GM19099 (cell line): ENCODE results near the gene SLIT3.

Experiments
- POLR2A ChIP-seq: IDR thresholded peaks from 3 replicates; pipeline ENCODE4 v1.6.1; 2011; ENCODE audit warnings: low read depth; ENCODE audit not compliant: insufficient read length; ENCODE audit errors: extremely low read depth

The SLIT3 gene

DNA sequence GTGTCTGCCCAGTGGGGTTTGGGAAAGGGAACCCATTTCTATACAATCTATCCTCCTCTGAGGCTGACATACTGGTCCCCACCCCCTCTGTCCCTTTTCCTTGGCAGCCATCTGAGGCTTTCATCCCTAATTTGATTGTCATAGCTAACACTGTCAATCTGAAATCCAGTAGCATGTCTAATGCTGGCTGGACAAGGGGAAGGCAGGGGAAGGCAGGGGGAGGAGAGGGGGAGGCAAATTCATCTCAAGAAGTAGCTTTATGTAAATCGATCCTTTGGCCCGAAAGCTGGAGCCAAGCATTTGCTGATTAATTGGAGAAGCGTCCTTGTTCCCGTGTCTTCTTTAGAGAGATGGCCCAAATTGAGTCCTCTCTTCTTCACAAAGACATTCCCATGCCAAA, 407.7 kb downstream of the SLIT3 start:
- no peak for TF ChIP-seq POLR2A

DNA sequence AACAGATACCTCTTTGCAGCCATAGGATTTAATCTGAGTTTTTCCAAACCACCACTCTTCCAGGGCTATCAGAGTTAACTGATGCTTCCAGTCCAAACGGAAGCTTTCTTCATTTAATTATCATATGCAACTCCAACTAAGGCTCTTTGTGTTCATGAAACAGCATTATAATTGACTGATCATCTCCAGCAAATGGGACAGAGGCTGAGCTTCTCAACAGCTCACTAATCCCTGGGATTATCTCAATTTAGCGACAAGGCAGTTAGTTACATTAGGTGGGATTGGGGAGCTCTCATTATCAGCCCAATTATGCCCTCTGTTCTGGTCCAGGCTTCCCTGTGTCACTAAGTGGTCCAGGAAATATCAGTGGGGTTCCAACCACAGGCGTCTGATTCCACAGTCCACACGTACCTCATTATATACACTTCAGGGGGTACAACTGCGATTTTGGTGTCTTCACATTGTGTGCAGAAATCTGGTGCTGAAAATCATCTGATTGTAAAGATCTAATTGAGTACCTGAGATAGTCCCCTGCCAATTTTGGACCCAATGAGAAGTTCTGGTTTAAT, 408.2 kb downstream of the SLIT3 start:
- TF ChIP-seq POLR2A, result no peak

DNA sequence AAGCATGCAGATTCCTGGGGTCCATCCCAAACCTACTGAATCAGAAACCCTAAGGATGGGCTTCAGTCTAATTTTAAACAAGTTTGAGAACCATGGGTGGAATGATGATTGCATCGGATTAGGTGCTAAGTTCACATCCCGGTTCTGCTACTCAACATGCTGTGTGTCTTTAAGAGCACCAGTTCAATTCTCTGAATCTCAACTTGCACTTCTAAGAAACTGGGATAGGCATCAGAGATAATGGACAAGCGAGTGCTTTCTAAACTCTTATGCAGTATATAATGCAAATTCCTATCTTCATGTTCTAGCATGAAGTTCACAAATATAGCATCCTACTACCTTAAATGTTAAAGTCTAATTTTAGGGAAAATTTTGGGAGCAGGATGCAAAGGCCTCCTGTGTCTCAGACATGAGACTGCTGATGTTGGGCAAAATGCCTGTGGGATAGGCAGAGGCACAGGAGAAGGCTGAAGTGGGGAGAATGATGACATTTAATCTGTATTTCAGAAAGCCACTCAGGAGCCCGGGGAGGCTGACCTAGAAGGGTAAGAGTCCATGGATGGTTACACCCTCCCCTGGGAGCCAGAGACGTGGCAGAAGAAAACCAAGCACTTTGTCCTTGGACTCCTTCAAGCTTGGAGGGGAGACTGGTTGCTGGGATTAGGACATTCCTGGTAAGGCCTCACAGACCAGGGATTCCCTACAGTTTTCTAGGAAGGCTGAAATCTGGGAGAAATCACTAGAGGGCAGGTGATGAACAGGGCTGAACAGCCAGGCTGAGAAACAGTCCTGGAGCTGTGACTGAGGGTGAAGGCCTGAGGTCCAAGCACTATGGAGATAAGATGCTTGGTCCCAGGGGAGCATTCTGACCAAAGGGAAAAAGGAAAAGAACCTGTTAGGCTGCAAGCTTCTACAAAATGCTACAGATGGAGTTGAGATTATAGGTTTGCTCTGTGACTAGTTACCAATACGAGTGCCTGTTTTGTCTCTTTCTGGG, 409.8 kb downstream of the SLIT3 start:
- no peak for TF ChIP-seq POLR2A

DNA sequence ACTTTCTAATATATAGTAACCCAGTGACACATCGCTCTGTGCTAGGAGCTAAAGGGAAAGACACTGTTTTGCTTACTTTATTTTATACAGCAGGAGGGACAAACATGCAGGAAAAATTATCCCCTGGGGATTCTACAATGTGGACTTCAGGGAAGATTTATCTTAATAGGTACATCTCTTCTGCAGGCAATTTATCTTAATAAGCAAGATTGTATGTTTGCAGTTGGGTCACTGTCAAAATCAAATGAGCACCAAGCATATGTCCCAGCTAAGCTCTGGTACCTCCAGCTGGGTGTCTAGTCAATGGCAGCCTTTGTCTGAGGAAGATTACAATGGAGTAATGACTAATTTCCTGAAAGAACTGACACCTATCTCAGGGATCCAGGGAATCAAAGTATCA, 411.9 kb downstream of the SLIT3 start:
- TF ChIP-seq POLR2A, result no peak

DNA sequence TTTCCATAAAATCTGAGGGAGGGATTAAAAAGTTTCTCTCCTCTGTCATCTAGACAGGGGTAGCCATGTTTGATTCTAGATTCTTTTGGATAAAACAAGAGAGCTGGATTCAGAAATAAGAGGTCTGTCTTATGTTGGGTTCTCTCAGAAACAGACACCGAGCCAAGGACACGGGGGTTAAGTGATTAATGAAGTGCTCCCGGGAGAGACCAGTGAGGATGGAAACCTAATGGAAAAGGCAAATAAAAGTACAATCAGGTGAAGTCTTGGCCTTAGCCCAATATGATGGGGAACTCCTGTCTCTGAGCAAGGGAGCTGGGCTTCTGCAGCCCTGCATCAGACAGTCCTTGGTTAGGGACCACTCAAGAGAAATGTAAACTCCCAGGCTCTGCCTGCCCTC, 413.0 kb downstream of the SLIT3 start:
- no peak for TF ChIP-seq POLR2A

DNA sequence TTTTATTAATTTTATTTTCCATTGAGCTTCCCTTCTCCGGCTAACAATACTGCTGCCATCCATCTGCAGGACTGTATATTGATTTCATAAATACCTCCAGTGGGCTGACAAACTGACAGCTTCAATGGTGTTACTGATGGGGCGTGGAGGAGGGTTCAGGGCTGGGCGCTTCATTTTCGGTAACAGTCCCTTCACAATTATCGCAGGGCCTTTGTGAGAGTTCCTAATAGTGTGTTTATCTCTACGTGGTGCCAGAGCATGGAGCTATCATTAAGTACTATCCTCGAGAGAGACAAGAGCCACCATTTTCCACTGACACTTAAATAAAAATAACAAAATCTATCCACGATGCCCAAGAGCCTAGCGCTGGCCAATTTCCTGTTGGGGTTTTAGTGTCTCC, 414.8 kb downstream of the SLIT3 start:
- TF ChIP-seq POLR2A, result no peak

DNA sequence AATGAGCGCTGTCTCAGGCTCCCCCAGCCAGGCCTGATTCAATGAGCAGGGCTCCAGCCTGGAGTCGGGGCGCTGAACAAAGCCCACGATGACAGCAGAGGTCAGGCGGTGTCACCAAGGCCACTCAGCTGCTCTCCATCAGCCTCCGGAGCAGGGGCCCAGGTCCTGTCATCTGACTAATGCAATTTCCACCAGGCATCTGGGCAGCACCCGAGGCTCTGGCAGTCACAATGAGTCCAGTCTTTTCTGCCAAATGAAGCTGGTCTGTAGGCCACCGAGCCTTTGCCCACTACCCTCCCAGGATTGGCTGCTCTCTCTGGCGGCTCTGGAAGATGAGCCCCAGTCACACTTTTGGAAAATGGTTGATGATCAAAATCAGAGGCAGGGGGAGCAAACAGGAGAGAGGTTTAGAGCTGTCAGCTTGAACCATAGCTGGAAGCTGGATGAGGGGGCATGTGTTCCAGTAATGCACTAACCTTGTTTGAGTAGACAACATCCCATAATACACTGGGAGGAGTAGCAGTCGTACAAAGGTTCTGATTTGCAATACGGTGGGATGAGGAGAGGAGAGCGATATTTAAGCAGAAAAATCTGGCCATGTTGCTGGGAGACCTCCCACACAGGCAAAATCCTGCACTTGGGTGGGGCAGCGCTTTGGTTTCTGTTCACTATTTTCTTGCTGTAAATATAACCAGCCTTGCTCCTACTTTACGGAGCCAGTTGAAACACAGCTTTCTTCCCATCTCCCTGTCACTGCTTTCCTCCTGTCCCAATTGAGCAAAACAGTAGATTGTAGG, 415.4 kb downstream of the SLIT3 start:
- TF ChIP-seq POLR2A, result no peak

DNA sequence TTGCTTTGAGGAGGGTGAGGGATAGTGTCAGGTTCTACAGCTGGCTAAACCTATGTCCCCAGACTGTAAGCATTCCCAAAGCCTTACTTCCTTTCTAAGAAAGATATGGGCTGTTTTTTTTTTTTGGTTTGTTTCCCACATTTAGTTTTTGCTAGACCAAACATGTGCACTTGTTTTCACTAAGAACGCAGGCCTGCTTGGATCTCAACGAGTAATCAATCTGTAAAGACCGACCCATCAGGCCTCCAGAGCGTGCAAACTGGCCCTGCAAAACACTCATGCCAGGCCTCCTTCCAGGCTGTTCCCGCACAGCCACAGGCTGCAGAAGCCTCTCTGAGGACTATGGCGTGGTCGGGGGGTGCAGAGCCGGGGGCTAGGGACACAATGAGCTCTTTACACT, 416.9 kb downstream of the SLIT3 start:
- TF ChIP-seq POLR2A, result no peak

DNA sequence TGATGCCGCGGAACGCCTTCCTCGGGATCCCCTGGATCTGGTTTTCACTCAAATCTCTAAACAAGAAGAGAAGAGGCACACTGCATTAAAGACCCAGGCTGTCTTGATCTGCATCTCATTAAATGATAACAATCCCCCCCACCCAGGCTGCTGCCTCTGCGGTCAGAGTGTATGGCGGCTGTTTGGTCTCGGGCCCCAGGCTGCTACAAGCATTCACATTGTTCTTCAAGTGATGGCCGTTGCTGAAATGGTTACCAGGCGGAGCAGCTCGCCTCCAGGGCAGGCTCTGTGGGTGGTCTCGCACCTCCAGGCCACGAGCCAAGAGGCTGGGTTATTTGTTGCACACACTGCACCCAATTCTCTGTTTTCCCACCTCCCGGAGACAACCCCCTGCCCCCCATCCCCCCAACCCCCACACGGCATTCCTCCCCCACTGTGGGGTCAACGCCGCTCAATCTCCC, 417.6 kb downstream of the SLIT3 start:
- no peak for TF ChIP-seq POLR2A

DNA sequence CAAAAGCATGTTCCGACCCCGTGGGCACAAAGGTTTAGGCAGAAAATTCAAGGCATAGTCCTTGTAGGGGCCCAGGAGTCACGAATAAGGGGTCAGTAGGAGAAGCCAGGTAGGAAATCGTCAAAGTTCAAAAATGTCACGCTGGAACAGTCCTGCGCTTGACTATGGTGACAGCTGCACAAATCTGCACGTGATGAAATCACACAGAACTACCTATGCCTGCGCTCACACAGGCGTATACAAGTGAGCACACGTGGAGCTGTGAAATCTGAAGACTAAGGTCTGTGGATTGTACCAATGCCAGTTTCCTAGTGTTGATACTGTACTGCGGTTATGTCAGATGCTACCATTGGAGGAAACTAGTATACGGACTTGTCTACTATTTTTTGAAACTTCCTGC, 418.7 kb downstream of the SLIT3 start:
- TF ChIP-seq POLR2A, result no peak

DNA sequence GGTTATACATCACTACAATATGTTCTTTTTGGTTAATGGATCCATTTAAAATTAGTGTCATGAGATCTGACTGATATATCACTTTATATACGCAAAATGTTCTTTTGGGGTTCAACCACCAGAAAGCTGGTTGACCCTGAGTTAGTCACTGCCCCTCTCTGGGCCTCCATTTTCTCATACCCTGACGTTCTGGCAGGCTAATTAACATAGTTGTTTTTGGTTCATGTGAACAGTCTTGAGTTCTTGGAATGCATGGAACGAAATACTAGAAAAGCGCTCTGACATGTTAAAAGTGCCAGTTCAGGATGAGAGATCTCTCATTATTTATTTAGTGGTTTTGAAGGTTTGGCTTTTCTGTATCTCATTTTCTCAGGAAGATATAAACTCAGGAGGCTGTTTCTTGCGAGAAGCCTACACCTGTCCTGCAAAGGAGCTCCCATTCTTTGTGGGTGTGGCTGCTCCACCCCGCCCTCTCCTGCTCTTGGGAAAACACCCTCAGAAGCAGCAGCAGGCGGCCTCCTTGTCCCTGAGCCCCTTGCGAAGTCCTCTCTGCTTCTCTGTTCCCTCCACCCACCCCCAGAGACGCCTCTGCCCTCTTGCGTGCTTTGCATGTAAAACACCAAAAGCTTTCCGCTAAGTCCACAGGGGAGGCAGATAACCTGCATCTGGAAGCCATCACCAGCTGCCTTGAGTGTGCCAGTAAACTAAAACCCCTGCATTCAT, 419.4 kb downstream of the SLIT3 start:
- TF ChIP-seq POLR2A, result no peak

DNA sequence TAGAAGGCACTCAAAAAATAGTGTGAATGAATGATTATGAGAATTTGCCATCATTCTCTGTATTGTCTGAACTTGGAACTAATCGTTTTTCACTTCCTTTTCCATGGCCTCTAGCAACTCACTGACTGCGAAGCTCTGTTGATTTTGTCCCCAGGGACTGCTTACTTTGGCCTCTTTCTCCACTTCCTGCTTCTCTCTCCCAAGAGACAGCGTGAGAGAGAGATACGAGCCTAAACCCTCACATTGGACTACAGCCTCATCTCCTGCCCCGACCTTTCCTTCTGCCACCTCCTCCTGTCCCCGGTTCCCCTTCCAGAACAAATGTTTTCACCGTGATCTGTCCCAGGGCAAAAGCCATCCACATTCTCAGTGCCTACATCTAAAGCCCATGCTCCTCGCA, 421.0 kb downstream of the SLIT3 start:
- TF ChIP-seq POLR2A, result no peak

DNA sequence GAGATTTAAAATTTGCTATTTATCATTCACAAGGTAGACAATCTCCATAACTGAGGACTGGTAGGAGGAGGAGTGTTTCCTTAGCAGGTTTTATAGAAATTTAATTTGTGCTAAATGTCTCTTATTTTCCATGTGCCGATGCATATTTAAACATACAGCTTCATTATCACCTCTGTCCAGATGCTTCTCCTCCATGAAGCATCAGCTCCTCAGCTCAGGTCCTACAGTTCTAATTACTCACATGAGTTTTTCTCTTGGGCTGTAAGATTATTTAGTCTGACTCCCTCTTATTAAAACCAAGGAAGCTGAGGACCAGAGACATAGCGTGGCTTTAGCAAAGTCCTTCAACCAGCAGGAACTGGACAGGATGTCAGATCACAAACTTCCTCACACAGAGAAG, 421.6 kb downstream of the SLIT3 start:
- no peak for TF ChIP-seq POLR2A

DNA sequence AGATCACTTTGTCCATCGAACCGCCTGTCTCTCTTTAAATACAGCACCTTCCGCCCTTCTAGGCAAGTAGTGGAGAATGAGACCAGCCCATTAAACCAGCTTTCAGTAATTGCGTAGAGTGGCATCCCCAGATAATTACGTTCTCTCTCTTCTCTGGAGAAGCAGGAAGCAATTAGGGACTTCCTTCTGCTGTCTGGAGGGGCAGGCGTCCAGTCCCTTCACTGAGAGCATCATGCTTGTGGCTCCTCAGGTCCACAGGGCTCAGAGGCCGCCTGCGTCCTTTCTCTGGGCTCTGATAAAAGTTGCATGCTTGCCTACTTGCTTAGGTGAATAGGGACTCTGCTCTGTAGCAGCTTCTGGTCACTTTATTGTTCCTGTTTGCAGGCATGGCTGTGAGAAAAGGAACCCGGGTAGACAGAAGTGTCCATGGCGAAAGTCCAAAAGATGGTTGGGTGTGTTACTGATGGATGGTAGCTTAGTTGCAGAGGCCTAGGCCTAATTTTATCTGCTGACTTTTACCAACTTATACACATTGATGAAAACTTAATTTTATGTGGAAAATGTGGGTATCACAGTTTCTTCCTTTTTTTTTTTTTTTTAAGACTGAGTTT, 422.7 kb downstream of the SLIT3 start:
- no peak for TF ChIP-seq POLR2A
